SIG-M5 (cell line): ENCODE measurements around the gene HIP1R.
A peak's percentile ranks its signal among the peaks of the same experiment; 100 is the strongest.
"Not testable (repeated sequence)": the region's sequence is repeated elsewhere in the genome, so short reads cannot be mapped to it uniquely, and the experiment has no call there.

Experiments
- DNase-seq: peaks from one replicate; lab custom pipeline; 2025; lab: John Stamatoyannopoulos, UW

Gene HIP1R, protein sequence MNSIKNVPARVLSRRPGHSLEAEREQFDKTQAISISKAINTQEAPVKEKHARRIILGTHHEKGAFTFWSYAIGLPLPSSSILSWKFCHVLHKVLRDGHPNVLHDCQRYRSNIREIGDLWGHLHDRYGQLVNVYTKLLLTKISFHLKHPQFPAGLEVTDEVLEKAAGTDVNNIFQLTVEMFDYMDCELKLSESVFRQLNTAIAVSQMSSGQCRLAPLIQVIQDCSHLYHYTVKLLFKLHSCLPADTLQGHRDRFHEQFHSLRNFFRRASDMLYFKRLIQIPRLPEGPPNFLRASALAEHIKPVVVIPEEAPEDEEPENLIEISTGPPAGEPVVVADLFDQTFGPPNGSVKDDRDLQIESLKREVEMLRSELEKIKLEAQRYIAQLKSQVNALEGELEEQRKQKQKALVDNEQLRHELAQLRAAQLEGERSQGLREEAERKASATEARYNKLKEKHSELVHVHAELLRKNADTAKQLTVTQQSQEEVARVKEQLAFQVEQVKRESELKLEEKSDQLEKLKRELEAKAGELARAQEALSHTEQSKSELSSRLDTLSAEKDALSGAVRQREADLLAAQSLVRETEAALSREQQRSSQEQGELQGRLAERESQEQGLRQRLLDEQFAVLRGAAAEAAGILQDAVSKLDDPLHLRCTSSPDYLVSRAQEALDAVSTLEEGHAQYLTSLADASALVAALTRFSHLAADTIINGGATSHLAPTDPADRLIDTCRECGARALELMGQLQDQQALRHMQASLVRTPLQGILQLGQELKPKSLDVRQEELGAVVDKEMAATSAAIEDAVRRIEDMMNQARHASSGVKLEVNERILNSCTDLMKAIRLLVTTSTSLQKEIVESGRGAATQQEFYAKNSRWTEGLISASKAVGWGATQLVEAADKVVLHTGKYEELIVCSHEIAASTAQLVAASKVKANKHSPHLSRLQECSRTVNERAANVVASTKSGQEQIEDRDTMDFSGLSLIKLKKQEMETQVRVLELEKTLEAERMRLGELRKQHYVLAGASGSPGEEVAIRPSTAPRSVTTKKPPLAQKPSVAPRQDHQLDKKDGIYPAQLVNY

DNA sequence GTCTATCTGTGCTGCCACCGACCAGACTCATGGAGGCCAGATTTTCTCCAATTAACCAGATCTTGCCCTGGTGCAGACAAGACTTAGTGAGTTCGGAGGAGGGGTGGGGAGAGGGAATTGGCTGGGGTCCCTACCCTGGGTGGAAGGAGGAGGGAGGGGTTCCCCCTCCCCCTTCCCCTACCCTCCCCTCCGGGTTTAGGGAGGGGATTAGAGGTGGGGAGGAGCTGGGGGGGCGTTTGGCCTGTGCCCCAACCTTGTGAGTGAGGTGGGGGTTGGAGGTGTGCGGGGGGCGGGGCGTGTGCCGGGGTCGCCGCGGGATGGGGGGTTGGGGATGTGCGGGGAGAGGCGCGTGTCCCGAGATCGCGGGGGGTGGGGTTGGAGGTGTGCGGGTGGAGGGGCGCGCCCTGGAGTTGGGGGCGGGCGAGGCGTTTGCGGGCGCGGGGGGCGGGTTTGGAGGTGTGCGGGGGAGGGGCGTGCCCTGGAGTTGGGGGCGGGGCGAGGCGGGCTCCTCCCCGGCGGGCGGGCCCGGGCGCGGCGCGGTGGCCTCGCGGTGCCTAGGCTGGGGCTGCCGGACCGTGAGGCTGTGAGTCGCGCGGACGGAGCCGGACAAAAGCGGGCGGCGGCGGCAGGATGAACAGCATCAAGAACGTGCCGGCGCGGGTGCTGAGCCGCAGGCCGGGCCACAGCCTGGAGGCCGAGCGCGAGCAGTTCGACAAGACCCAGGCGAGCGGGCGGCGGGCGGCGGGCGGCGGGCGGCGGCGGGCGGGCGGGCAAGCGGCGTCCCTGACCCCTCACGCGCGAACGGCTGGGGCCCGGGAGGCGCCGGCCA, at the start of gene HIP1R:
Gene HIP1R, plus strand, starts transcription at position 537 of the 829 bp plus-strand sequence. Its CDS starts 94 bp downstream, at position 631.
- no peak for DNase-seq

DNA sequence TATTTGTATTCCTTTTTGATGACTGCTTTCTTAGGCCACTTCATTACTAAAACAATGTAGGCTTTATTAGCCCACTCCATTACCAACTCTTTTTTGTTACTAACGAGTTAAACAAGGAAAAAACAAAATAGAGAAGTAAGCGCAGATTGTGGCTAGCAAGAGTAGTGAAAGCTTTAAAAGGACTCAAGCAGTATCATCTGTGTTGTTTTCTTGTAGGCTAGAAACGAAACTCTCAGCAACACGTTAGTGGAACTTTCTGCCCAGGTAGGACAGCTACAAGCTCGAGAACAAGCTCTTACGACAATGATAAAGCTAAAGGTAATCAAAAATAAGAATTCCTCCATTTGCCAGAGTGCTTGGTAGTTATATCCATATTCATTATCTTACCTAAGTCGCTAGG, 49.8 kb upstream of the HIP1R start:
- DNase-seq, result no peak

DNA sequence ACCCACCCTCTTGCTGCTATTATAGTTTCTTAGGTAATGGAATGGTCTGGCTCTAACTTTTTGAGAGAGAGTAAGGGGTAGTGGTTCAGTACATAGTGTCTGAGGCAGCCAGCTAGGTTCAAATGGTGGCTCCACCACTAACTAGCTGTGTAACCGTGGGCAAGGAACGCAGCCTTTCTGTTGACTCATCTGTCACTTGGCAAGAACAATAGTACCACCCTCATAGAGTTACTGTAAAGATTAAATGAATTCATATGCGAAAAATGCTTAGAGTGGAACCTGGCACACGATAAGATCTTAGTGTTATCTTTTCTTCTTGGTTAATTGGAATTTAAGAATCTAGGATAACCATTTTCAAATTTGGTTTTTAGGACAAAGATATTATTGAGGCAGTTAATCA, 46.9 kb upstream of the HIP1R start:
- no peak for DNase-seq

DNA sequence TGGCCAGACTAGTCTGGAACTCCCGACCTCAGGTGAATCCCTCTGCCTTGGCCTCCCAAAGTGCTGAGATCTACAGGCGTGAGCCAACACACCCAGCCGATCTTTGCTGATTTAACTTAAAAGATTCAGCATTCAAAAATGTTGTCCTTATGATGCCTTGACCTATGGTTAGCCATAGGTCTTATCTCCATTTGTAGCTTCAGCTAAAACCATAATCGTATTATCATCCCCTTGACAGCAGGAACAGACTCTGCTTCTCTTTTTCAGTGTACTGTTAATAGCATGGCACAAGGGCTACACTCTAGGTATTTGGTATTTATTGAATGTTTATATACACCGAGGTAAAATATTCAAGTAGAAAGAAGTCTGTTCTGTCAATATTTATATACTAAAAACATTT, 45.6 kb upstream of the HIP1R start:
- DNase-seq, result no peak

DNA sequence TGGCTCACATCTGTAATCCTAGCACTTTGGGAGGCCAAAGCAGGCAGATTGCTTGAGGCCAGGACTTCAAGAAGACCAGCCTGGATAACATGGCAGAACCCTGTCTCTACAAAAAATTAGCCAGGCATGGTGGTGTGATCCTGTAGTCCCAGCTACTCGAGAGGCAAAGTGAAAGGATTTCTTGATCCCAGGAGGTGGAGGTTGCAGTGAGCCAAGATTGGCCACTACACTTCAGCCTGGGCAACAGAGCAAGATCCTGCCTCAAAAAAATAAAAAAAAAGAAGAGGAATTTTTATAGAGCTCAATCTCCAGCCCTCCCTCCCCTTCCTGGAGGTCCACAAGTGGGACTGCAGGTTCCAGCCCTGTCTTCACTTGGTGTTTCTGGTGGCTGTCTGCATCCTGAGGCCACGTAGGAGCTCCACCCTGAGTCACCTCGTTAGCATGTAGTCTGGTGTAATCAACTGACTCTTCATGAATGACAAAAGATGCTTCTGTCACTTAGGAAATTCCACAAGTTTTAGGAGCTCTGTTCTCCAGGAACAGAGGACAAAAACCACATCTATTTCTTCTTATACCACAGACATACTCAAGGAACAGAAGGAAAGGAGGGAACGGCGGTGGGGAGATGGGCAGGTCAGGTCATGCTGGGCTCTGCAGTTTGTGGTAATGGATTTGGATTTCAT, 44.7 kb upstream of the HIP1R start:
- no peak for DNase-seq

DNA sequence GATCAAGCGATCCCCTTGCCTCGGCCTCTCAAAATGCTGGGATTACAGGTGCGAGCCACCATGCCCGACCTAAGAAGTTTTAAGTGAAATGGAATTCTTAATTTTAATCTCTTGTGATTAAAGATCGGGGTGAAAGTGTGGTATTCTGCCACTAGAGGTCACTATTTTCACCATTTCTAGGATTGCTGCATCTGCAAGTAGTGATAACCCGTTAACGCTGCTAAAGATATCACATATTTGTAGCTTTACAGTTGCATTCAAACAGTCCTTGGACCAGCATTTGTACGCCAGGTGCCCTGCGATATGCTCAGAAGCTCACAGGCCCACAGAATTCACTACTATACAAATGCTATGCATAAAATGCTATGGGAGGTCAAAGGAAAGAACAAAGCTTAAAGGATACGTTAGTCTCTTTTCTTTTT, 41.6 kb upstream of the HIP1R start:
- DNase-seq, result peak; percentile 11

DNA sequence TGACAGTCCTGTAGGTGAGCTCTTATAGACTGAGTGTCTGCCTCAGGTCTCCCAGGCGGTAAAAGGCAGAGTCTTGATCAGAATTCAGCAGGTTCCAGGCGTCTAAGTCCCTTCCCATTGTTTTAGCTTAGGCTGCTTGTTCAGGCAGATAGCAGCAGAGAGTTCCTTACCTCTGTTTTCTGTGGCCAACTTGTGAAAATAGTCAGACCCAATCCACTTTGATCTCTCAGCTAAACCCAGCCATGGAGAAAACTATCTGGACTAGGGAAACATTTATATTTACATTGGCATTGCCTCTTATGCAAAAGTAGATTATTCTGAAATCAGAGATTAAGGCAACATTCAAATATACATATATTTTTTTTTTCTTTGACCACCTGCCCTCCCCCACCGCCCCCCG, 39.5 kb upstream of the HIP1R start:
- DNase-seq, result no peak

DNA sequence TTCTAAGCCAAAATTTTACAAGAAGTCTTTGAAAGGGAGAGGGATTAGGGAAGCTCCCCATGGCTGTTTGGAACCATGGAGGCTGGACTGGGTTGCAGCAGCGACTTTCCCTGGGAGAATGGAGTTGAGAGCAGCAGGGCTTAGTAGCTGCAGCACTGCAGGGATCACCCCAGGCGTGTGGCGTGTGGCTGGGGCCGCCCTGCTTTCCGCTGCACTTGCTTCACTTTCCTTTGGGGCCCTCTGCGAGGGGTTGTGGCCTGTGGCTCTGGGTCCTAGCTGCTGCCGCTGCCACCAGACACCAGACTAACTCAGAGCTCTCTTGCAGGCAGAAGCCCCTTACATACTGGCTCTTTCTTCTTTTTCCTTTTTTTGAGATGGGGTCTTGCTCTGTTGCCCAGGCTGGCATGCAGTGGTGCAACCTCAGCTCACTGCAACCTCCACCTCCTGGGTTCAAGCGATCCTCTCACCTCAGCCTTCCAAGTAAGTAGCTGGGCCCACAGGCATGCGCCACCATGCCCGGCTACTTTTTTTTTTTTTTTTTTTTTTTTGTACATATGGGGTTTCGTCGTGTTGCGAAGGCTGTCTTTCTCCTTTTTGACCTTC, 35.5 kb upstream of the HIP1R start:
- DNase-seq, result no peak

DNA sequence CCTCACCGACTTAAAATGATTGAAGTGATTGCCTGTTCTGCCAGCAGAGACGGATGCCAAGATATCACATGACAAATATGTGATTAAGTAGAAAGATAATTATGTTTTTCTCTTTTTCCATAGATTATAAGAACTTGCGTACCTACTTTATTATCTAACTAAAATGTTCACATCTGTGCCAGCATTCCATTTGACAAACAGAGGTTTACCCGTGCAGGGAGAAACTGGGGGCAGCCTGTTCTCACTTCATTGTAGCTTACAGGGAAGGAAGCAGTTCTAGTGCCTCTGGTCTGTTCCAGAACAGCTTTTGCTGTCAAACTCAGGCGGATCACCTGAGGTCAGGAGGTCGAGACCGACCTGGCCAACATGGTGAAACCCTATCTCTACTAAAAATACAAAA, 31.3 kb upstream of the HIP1R start:
- no peak for DNase-seq

DNA sequence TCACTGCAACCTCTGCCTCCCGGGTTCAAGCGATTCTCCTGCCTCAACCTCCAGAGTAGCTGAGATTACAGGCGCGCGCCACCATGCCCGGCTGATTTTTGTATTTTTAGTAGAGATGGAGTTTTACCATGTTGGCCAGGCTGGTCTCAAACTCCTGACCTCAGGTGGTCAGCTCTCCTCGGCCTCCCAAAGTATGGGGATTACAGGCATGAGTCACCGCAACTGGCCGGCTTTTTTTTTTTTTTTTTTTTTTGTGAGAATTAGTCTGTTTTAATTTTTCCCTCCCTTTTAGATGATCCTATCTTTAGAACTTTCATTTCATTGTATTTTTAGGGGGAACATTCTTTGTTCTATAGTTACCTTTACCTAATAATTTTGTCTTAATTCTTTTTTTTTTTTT, 30.3 kb upstream of the HIP1R start:
- DNase-seq, result not testable (repeated sequence)

DNA sequence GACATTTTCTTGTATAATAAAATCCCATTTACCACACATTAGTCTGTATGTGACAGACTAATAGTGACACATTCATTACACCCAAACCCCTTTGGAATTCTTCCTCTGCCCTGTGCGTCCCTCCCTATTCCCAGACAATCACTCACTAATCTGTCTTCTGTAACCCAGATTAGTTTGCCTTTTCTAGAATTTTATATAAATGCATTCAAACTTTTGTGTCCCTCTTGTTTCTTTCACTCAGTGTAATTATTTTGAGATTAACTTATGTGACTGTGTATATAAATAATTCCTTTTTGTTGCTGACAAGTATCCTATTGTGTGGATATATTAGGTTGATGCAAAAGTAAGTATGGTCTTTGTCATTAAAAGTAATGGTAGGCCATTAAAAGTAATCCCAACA, 27.6 kb upstream of the HIP1R start:
- DNase-seq, result no peak

DNA sequence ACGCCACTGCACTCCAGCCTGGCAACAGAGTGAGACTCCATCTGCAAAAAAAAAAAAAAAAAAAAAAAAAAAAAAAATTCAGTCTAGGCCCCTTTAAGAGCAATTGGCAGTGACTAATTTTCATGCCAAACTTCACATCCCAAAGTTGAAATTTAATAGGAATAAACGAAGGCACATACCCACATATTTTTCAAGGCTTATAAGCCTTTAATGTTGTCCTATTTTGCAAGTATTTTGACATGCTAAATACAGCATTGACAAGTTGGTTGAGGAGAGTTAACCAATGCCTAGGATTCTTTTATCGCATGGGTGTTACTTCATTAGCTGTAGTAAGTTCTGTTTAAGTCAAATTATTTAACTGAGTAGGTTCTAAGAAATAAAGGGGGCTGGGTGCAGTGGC, 23.5 kb upstream of the HIP1R start:
- DNase-seq, result no peak

DNA sequence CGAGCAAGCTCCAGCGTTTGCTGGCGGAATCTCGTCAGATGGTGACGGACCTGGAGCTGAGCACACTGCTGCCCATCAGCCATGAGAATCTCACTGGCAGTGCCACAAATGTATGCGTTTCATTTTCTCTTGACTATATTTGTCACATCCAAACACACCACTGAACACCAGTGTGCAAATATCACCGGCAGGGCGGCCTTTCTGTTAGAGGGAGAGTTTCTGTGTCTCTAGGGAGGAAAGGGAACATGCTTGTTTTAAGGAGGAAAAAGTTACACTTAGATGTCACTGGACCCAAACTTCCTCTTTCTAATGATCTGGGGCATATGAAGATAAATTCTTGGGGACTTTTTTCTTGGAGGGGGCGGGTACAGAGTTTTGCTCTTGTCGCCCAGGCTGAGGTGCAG, 21.9 kb upstream of the HIP1R start:
- DNase-seq, result no peak

DNA sequence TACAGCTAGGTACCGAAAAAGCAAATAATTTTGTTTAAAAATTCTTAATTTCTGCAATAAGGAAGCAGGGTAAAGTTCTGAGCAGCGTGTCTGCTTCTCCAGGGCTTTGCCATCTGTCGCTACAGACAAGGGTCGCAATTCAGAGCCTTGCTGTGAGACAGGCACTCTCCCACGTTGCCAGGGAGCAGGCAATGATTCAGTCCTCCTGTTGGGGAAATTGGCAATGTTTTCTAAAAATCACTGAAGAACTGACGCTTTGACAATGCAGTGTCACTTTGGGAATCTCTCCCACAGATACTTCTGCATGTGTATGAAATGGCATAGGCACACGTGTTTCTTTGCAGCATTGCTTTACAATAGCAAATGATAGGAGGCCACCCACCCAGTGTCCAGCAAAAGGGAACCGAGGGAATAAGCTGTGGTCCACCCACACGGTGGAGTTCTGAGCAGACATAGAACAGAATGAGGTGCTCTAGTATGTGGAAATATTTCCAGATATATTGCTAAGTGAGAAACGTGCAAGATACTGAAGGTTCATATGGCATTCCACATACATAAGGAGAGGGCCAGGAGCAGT, 16.0 kb upstream of the HIP1R start:
- DNase-seq, result no peak

DNA sequence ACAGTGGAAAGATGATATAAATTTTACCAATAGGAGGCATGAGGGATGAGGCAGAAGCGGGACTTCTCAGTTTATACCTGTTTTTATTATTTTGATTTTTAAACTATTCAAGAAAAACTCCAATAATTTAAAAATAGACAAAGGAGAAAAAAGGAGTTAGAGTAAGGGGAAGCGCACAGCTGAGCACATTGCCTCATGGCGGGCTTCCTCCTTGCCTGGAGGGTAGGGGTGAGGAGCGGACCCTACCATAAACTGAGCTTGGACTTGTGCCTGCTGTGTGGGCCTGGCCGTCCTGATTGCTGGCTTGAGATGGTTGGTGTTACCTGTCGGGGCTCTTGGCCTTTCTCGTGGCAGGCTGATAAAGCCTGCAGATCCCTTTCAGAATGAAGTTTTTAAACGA, 15.1 kb upstream of the HIP1R start:
- no peak for DNase-seq

DNA sequence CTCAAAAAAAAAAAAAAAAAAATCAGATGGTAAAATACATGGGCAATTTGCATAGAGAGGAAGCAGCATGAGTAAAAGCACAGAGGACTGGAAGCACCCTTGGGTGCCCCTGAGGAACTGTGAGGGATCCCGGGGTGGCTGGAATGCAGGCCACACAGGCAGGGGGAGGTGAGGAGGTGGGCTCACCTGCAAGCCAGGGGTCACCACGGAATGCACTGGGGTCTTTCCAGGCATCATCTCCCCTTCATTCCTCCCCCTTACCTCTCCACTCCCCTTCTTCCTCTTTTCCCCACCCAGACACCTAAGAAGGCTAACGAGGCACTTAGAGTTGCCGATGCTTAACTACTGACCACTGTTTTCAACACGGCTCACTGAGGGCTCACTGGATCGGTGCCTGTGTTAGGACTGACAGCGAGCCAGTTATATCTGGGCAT, 14.4 kb upstream of the HIP1R start:
- DNase-seq, result no peak

DNA sequence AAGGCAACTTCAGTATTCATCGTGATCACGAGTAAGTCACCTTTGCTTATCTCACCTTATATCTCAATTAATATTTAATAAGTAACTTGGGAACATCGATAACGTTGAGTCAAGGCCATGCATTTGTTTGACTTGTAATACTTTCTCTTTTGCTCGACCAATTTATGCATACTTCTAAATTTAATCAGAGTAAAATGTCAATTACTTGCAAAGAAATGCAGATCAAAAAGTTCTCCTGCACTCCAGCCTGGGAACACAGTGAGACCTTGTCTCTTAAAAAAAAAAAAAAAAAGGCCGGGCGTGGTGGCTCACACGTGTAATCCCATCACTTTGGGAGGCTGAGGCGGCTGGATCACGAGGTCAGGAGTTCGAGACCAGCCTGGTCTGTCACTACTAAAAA, 11.8 kb upstream of the HIP1R start:
- no peak for DNase-seq

DNA sequence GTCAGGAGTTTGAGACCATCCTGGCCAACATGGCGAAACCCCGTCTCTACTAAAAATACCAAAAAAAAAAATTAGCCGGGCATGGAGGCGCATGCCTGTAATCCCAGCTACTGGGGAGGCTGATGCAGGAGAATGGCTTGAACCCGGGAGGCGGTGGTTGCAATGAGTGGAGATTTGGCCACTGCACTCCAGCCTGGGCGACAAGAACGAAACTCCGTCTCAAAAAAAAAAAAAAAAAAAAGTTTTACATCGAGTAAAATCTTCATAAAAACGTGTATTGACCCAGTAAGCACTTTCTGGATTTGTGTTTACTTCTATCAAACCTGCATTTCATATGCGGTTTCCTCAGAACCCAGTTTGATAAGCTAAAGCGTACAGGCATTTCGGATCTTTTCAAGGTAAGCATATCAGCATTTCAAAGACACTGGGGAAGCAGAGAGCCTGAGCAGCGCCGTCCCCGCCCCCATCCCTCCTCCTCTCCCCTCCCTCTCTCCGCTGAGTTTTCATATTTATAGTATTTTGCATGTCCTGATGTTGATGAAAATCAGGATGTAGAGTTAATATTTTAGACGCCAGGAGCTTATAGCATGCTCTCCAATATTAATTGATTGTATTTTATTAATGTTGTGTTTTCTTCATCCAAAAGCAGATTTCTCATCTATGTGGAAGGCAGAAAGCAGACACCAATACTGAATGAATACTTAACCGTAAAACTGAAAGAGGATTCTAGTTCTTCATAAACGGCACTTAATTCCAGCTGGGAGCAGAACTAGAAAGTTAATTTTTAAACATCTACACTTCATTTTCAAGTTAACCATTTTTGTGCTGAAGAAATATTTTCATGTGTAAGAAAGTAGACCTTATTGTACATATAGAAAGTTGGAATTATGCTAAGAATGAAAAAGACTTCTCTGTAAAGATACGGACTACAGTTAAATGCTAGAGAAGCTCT, 9.2 kb upstream of the HIP1R start:
- no peak for DNase-seq

DNA sequence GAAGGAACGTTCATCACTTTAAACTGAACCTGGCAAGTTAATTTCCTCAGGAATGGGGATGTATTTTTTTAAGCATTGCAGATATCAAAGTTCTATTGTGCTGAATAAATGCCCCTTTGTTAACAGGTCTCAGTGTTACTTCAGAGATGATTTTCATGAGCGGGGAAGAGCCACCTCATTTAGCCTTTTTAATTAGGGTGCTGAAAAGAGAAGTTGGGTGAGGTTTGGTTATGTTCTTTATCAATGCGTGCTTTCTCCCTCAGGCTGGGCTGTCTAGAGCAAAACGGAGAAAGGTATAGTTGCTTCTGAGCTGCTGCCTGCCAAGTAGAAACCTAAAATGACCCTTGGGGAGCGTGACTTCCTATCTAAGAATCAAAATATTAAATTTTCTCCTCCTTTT, 8.0 kb upstream of the HIP1R start:
- no peak for DNase-seq
